Measurements from ENCODE around the gene SLC29A3. TPM values are rescaled to one million over a fixed set of nuclear protein-coding genes. Genes with fewer than 3 reads are reported as not detected.

Gene SLC29A3
- total and polyA plus RNA-seq, 5 donors from 2014 or later = 4.8 to 16.2 (median 11.1) TPM

DNA sequence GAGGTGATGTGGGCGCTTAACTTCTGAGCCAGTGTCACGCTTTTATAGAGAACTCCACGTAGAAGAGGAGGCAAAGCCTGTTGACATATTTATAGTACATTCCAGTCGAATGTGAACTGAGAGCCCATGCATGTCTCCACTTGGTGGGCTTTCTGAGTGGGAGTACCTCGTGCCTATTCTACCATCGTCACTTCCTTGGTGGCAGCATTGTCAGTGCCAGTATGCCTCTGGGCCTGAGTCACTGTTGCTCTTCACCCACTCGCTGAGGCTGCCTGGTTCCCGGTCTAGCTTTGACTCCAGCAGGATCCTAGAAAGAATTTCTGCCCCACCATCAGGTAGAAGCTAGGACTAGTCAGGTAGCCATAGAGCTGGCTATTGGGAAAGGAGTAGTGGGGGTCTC is 47.6 kb downstream of the SLC29A3 start:
- peaks cover 0 to 2% (median 0%) of the 10 kb centered on the region in 4 donors for H3K4me1 Mint-ChIP-seq

GRCh38 chr10:71367271-71367670 is 48.2 kb downstream of the SLC29A3 start:
- ATAC-seq (ENCODE audit: low read depth in 2 of 2) = no peak
- H3K9me3 ChIP-seq (ENCODE audit: control insufficient read depth in 2 of 2, low read length in 2 of 2) = no peaks in the 10 kb centered on the region
- DNase-seq = no peak
- Mint-ChIP-seq H3K27ac (peak overlapping the region in 1 of 3 donors; percentile 33), H3K4me1 (peaks cover 0 to 2% (median 0%) of the 10 kb centered on the region in 4 donors), H3K9me3 (no peaks in the 10 kb centered on the region), H3K36me3 (peaks cover 12% of the 10 kb centered on the region), H3K4me3 (no peak overlapping the region), H3K27me3 (peaks cover 12% of the 10 kb centered on the region)
- no peaks in the 10 kb centered on the region for H3K36me3 ChIP-seq (ENCODE audit: control insufficient read depth, insufficient read depth, low read length)
- no peaks in the 10 kb centered on the region for H3K27me3 ChIP-seq (ENCODE audit: control insufficient read depth, insufficient read depth, low read length)
- H3K27ac ChIP-seq (ENCODE audit: insufficient read depth, low read length, poor library complexity, severe bottlenecking) = no peak overlapping the region
- H3K4me1 ChIP-seq (ENCODE audit: control insufficient read depth, insufficient read depth, low read length, poor library complexity, severe bottlenecking) = no peaks in the 10 kb centered on the region
- no peak overlapping the region for H3K4me3 ChIP-seq (ENCODE audit: low read depth, low read length)

More for the DNA sequence above, 47.6 kb downstream of the SLC29A3 start:
- Histone ChIP-seq H3K27ac (ENCODE audit: insufficient read depth, low read length, poor library complexity, severe bottlenecking) (no peak overlapping the region), H3K27me3 (ENCODE audit: control insufficient read depth, insufficient read depth, low read length) (no peaks in the 10 kb centered on the region), H3K9me3 (ENCODE audit: control insufficient read depth in 2 of 2, low read length in 2 of 2) (no peaks in the 10 kb centered on the region), H3K4me1 (ENCODE audit: control insufficient read depth, insufficient read depth, low read length, poor library complexity, severe bottlenecking) (no peaks in the 10 kb centered on the region), H3K4me3 (ENCODE audit: low read depth, low read length) (no peak overlapping the region), H3K36me3 (ENCODE audit: control insufficient read depth, insufficient read depth, low read length) (no peaks in the 10 kb centered on the region)
- Mint-ChIP-seq H3K36me3 (peaks cover 17% of the 10 kb centered on the region), H3K9me3 (no peaks in the 10 kb centered on the region), H3K4me3 (no peak overlapping the region), H3K27me3 (peaks cover 6% of the 10 kb centered on the region), H3K27ac (peak overlapping the region in 1 of 3 donors; percentile 33)
- ATAC-seq (ENCODE audit: low read depth in 2 of 2) = no peak
- DNase-seq = no peak

DNA sequence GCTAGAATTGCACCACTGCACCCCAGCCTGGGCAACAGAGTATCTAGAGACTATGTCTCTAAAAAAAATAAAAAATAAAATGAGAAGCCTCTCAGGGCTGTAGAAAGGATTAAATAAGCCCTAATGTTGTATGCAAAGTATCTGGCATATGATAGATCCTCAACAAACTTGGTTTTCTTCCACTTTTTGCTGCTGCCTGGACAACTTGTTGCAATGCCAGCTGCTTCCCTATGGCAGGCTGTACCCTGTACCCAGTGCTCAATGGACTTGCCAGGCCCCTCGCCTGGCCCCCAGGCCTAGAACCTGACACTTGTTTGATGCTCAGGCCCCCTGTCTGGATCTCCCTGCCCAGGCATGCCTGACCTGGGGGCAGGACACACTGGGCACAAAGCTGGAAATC is 49.1 kb downstream of the SLC29A3 start:
- H3K4me1 ChIP-seq (ENCODE audit: control insufficient read depth, insufficient read depth, low read length, poor library complexity, severe bottlenecking) = no peaks in the 10 kb centered on the region

GRCh38 chr10:71368643-71369042 is 49.6 kb downstream of the SLC29A3 start:
- H3K27me3 ChIP-seq (ENCODE audit: control insufficient read depth, insufficient read depth, low read length) = peaks cover 3% of the 10 kb centered on the region
- peaks cover 13% of the 10 kb centered on the region for H3K27me3 Mint-ChIP-seq
- H3K9me3 ChIP-seq (ENCODE audit: control insufficient read depth in 2 of 2, low read length in 2 of 2) = no peaks in the 10 kb centered on the region
- DNase-seq = peak in 1 of 3 donors; percentile 8
- peaks cover 6% of the 10 kb centered on the region for H3K36me3 Mint-ChIP-seq
- ATAC-seq (ENCODE audit: low read depth in 2 of 2) = peak in 1 of 2 donors; percentile 19
- no peak overlapping the region for H3K27ac Mint-ChIP-seq
- H3K4me3 ChIP-seq (ENCODE audit: low read depth, low read length) = no peak overlapping the region
- H3K36me3 ChIP-seq (ENCODE audit: control insufficient read depth, insufficient read depth, low read length) = no peaks in the 10 kb centered on the region
- H3K9me3 Mint-ChIP-seq = no peaks in the 10 kb centered on the region
- H3K27ac ChIP-seq (ENCODE audit: insufficient read depth, low read length, poor library complexity, severe bottlenecking) = no peak overlapping the region
- H3K4me1 ChIP-seq (ENCODE audit: control insufficient read depth, insufficient read depth, low read length, poor library complexity, severe bottlenecking) = no peaks in the 10 kb centered on the region
- H3K4me1 Mint-ChIP-seq = peaks cover 0 to 2% (median 0%) of the 10 kb centered on the region in 4 donors
- H3K4me3 Mint-ChIP-seq = no peak overlapping the region

More for the DNA sequence above, 49.1 kb downstream of the SLC29A3 start:
- H3K4me3 ChIP-seq (ENCODE audit: low read depth, low read length) = no peak overlapping the region
- Mint-ChIP-seq H3K27ac (no peak overlapping the region), H3K27me3 (peaks cover 13% of the 10 kb centered on the region), H3K36me3 (peaks cover 6% of the 10 kb centered on the region), H3K4me1 (peaks cover 0 to 2% (median 0%) of the 10 kb centered on the region in 4 donors), H3K9me3 (no peaks in the 10 kb centered on the region), H3K4me3 (no peak overlapping the region)
- ATAC-seq (ENCODE audit: low read depth in 2 of 2) (no peak), DNase-seq (no peak)
- H3K36me3 ChIP-seq (ENCODE audit: control insufficient read depth, insufficient read depth, low read length) = no peaks in the 10 kb centered on the region
- H3K27ac ChIP-seq (ENCODE audit: insufficient read depth, low read length, poor library complexity, severe bottlenecking) = no peak overlapping the region
- no peaks in the 10 kb centered on the region for H3K9me3 ChIP-seq (ENCODE audit: control insufficient read depth in 2 of 2, low read length in 2 of 2)
- peaks cover under 1% of the 10 kb centered on the region for H3K27me3 ChIP-seq (ENCODE audit: control insufficient read depth, insufficient read depth, low read length)

- no peaks in the 10 kb centered on the region for H3K4me1 ChIP-seq (ENCODE audit: control insufficient read depth, insufficient read depth, low read length, poor library complexity, severe bottlenecking)
- Mint-ChIP-seq H3K27me3 (peaks cover 23% of the 10 kb centered on the region), H3K4me1 (peaks cover 0 to 2% (median 0%) of the 10 kb centered on the region in 4 donors), H3K9me3 (no peaks in the 10 kb centered on the region), H3K4me3 (no peak overlapping the region), H3K27ac (peak overlapping the region in 1 of 3 donors; percentile 74), H3K36me3 (no peaks in the 10 kb centered on the region)
- H3K9me3 ChIP-seq (ENCODE audit: control insufficient read depth in 2 of 2, low read length in 2 of 2) = no peaks in the 10 kb centered on the region
- no peaks in the 10 kb centered on the region for H3K36me3 ChIP-seq (ENCODE audit: control insufficient read depth, insufficient read depth, low read length)
- no peak for ATAC-seq (ENCODE audit: low read depth in 2 of 2)
- H3K4me3 ChIP-seq (ENCODE audit: low read depth, low read length) = no peak overlapping the region
- H3K27me3 ChIP-seq (ENCODE audit: control insufficient read depth, insufficient read depth, low read length) = peaks cover 3% of the 10 kb centered on the region
- no peak overlapping the region for H3K27ac ChIP-seq (ENCODE audit: insufficient read depth, low read length, poor library complexity, severe bottlenecking)
- no peak for DNase-seq
Measured at GRCh38 chr10:71369602-71370001, 50.5 kb downstream of the SLC29A3 start.

DNA sequence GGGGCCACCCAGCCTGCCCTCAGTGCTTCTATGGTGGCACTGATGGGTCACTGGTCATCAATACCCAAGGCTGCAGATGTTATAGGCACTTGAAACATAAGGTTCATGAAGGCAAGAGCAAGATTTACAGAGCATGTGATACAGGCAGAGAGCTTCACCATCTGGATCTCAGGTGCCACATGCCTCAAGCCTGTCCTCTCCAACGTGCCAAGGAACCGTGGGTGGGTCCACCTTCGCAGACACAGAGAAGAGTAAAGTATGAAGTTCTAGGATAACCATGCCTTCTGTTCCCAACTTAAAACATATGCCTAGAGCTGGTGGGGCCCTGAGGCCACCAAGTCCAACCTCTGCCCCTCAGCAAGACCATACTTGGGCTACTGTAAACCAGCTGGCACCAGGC is 51.0 kb downstream of the SLC29A3 start:
- Histone ChIP-seq H3K4me3 (ENCODE audit: low read depth, low read length) (no peak overlapping the region), H3K9me3 (ENCODE audit: control insufficient read depth in 2 of 2, low read length in 2 of 2) (no peaks in the 10 kb centered on the region), H3K27me3 (ENCODE audit: control insufficient read depth, insufficient read depth, low read length) (peaks cover 3% of the 10 kb centered on the region), H3K27ac (ENCODE audit: insufficient read depth, low read length, poor library complexity, severe bottlenecking) (no peak overlapping the region), H3K4me1 (ENCODE audit: control insufficient read depth, insufficient read depth, low read length, poor library complexity, severe bottlenecking) (no peaks in the 10 kb centered on the region), H3K36me3 (ENCODE audit: control insufficient read depth, insufficient read depth, low read length) (no peaks in the 10 kb centered on the region)
- Mint-ChIP-seq H3K36me3 (no peaks in the 10 kb centered on the region), H3K4me1 (peaks cover 0 to 2% (median 0%) of the 10 kb centered on the region in 4 donors), H3K27me3 (peaks cover 23% of the 10 kb centered on the region), H3K4me3 (no peak overlapping the region), H3K9me3 (no peaks in the 10 kb centered on the region), H3K27ac (peak overlapping the region in 1 of 3 donors; percentile 74)
- no peak for DNase-seq
- ATAC-seq (ENCODE audit: low read depth in 2 of 2) = no peak

GRCh38 chr10:71371750-71372166 is 52.7 kb downstream of the SLC29A3 start:
- DNase-seq (no peak), ATAC-seq (ENCODE audit: low read depth in 2 of 2) (peak in 1 of 2 donors; percentile 22)
- peaks cover 3% of the 10 kb centered on the region for H3K27me3 ChIP-seq (ENCODE audit: control insufficient read depth, insufficient read depth, low read length)
- no peaks in the 10 kb centered on the region for H3K36me3 Mint-ChIP-seq
- no peaks in the 10 kb centered on the region for H3K9me3 Mint-ChIP-seq
- peaks cover 0 to 8% (median 3%) of the 10 kb centered on the region in 4 donors for H3K4me1 Mint-ChIP-seq
- H3K9me3 ChIP-seq (ENCODE audit: control insufficient read depth in 2 of 2, low read length in 2 of 2) = no peaks in the 10 kb centered on the region
- H3K27ac ChIP-seq (ENCODE audit: insufficient read depth, low read length, poor library complexity, severe bottlenecking) = no peak overlapping the region
- no peak overlapping the region for H3K4me3 Mint-ChIP-seq
- H3K4me3 ChIP-seq (ENCODE audit: low read depth, low read length) = no peak overlapping the region
- H3K27me3 Mint-ChIP-seq = peaks cover 23% of the 10 kb centered on the region
- peaks cover under 1% of the 10 kb centered on the region for H3K4me1 ChIP-seq (ENCODE audit: control insufficient read depth, insufficient read depth, low read length, poor library complexity, severe bottlenecking)
- H3K36me3 ChIP-seq (ENCODE audit: control insufficient read depth, insufficient read depth, low read length) = no peaks in the 10 kb centered on the region
- H3K27ac Mint-ChIP-seq = no peak overlapping the region

DNA sequence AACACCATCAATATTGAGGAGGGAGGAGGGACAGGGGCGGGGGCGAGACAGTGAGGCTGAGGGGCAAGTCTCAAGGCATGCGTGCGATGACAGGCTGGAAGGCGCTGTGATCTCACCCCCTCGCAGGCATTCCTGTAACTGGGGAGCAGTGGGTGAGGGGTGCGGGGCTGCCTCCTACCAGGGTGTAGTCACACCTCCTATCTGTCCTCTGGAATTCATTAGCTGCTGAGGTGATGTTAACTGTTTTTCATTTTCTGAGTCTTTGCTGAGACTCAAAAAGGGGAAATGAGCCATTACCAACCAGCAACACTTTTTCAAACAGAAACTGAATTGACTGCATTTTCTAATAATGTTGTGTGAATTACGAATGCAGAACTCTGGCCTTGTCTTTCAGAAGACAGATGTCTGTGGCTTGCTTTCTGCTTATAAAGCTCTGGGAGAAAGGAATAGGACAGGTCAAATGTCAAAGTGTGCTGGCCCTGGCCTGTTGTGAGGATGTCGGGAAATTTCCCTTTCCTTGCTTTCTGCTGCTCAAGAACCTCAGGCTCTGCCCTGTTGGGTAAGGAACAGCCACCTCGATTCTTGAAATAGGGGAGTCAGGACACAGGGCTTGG is 53.9 kb downstream of the SLC29A3 start:
- Histone ChIP-seq H3K36me3 (ENCODE audit: control insufficient read depth, insufficient read depth, low read length) (no peaks in the 10 kb centered on the region), H3K27me3 (ENCODE audit: control insufficient read depth, insufficient read depth, low read length) (peaks cover 3% of the 10 kb centered on the region), H3K9me3 (ENCODE audit: control insufficient read depth in 2 of 2, low read length in 2 of 2) (no peaks in the 10 kb centered on the region), H3K4me1 (ENCODE audit: control insufficient read depth, insufficient read depth, low read length, poor library complexity, severe bottlenecking) (peaks cover 9% of the 10 kb centered on the region), H3K27ac (ENCODE audit: insufficient read depth, low read length, poor library complexity, severe bottlenecking) (no peak overlapping the region), H3K4me3 (ENCODE audit: low read depth, low read length) (no peak overlapping the region)
- H3K27me3 Mint-ChIP-seq = peaks cover 29% of the 10 kb centered on the region
- no peak for DNase-seq
- H3K9me3 Mint-ChIP-seq = no peaks in the 10 kb centered on the region
- H3K4me1 Mint-ChIP-seq = peaks cover 5 to 14% (median 7%) of the 10 kb centered on the region in 4 donors
- H3K4me3 Mint-ChIP-seq = no peak overlapping the region
- H3K36me3 Mint-ChIP-seq = no peaks in the 10 kb centered on the region
- no peak overlapping the region for H3K27ac Mint-ChIP-seq
- ATAC-seq (ENCODE audit: low read depth in 2 of 2) = no peak

Data from CD4-positive, CD25-positive, alpha-beta regulatory T cell (primary cell).